ENCODE results near the gene GAS6. TPM values are rescaled to one million over a fixed set of nuclear protein-coding genes. Genes with fewer than 3 reads are reported as not detected.

GAS6 gene
- total RNA-seq, 1 experiment from 2014 or later = 93.8 TPM

DNA sequence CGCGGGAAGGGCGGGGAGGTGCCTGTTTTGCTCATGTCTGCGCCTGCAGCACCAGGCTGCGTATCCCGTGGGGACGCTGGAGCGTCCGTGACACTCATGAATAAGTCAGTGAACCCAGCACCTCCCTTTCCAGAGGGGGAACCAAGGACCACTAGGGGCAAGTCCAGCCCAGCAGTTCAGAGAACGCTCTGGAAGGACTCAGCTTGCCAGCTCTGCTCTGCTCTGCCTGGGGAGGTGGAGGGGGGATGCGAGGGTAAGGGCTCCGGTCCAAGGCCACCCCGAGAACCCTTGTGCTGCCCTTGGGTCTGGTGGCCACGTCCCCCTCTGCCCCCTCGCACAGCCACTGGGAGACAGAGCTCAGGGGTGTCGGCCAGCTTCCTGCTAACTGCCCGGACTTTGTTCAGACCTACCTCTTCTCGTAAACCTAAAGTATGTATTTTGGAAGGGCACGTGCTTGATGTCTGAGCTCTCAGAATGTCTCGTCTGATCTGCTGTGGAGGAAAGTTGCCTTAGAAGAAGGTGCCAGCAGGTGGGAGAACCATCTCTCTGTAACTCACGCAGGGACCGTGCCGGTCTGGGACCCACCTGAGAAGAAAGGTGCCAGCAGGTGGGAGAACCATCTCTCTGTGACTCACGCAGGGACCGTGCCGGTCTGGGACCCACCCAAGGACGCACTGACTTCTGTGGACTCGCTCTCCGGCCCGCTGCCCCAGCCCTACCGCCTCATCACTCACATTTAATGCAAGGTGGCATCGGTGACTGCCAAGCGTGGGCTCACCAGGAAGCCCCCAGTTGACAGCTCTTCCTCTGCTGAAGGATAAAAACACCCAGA is 70.8 kb downstream of the GAS6 start:
- ChIA-PET CTCF (interaction anchor here (0.7 kb wide), 1 partner anchor 513 kb away, joined by 3 read pairs; no protein-coding TSS in a partner anchor), POLR2A (ENCODE audit: unreplicated experiment) (interaction anchor here (0.7 kb wide), 1 partner anchor 51 kb away, joined by 7 read pairs; no protein-coding TSS in a partner anchor)
- H3K27me3 ChIP-seq (ENCODE audit: insufficient read depth, low read depth) = peaks cover 59% of the 10 kb centered on the region
- no peak overlapping the region for H3K27ac ChIP-seq
- intact Hi-C loops (cut with micrococcal nuclease; ENCODE audit: unreplicated experiment) = no loop called here
- no peak for DNase-seq
- no peak overlapping the region for H3K4me3 ChIP-seq
- no peaks in the 10 kb centered on the region for H4K20me1 ChIP-seq (ENCODE audit: insufficient read depth)
- TF ChIP-seq EZH2 (IDR thresholded peaks at IDR 0.05; ENCODE audit: low read depth) (no peak), CTCF (conservative IDR thresholded peaks at IDR 0.05) (no peak)
- H3F3A ChIP-seq (ENCODE audit: insufficient read depth, low read depth) = 0 out of 2 replicates have a peak, but pooled peaks cover 5% of the 10 kb centered on the region
- H3K9me3 ChIP-seq (ENCODE audit: insufficient read depth, low read depth) = no peaks in the 10 kb centered on the region
- no peaks in the 10 kb centered on the region for H3K36me3 ChIP-seq (ENCODE audit: low read depth)
- no TSS peak for BruUV-seq (replicated peaks)
- no peaks in the 10 kb centered on the region for H3K79me2 ChIP-seq (ENCODE audit: low read depth)
- no peak overlapping the region for H3K4me2 ChIP-seq
- no peaks in the 10 kb centered on the region for H3K9me2 ChIP-seq (ENCODE audit: insufficient read depth)
- H3K4me1 ChIP-seq (replicated peaks; ENCODE audit: insufficient read depth) = no peaks in the 10 kb centered on the region
- no peak overlapping the region for H2AFZ ChIP-seq

- no peak overlapping the region for H3K4me3 ChIP-seq
- BruUV-seq (replicated peaks) = no TSS peak
- no peaks in the 10 kb centered on the region for H3K79me2 ChIP-seq (ENCODE audit: low read depth)
- no peaks in the 10 kb centered on the region for H3K4me1 ChIP-seq (replicated peaks; ENCODE audit: insufficient read depth)
- no peak overlapping the region for H3K4me2 ChIP-seq
- H2AFZ ChIP-seq = no peak overlapping the region
- DNase-seq = no peak
- no peak overlapping the region for H3K27ac ChIP-seq
- TF ChIP-seq EZH2 (IDR thresholded peaks at IDR 0.05; ENCODE audit: low read depth) (no peak), CTCF (conservative IDR thresholded peaks at IDR 0.05) (no peak)
- intact Hi-C loops (cut with micrococcal nuclease; ENCODE audit: unreplicated experiment) = no loop called here
- H3K36me3 ChIP-seq (ENCODE audit: low read depth) = no peaks in the 10 kb centered on the region
- no peaks in the 10 kb centered on the region for H3K9me2 ChIP-seq (ENCODE audit: insufficient read depth)
- H3F3A ChIP-seq (ENCODE audit: insufficient read depth, low read depth) = 0 out of 2 replicates have a peak, but pooled peaks cover 5% of the 10 kb centered on the region
- no peaks in the 10 kb centered on the region for H3K9me3 ChIP-seq (ENCODE audit: insufficient read depth, low read depth)
- no peaks in the 10 kb centered on the region for H4K20me1 ChIP-seq (ENCODE audit: insufficient read depth)
- ChIA-PET POLR2A (ENCODE audit: unreplicated experiment) (no interaction called here), CTCF (no interaction called here)
- peaks cover 56% of the 10 kb centered on the region for H3K27me3 ChIP-seq (ENCODE audit: insufficient read depth, low read depth)
Observed at GRCh38 chr13:113792236-113792770, 71.6 kb downstream of the GAS6 start.

GRCh38 chr13:113791761-113792160 is 72.1 kb downstream of the GAS6 start:
- no peak for TF ChIP-seq EZH2 (IDR thresholded peaks at IDR 0.05; ENCODE audit: low read depth)
- TF ChIP-seq CTCF (conservative IDR thresholded peaks at IDR 0.05) = no peak
- Histone ChIP-seq H3K27me3 (ENCODE audit: insufficient read depth, low read depth) (peaks cover 56% of the 10 kb centered on the region), H3F3A (ENCODE audit: insufficient read depth, low read depth) (0 out of 2 replicates have a peak, but pooled peaks cover 5% of the 10 kb centered on the region), H3K79me2 (ENCODE audit: low read depth) (no peaks in the 10 kb centered on the region), H3K4me2 (no peak overlapping the region), H3K4me1 (replicated peaks; ENCODE audit: insufficient read depth) (no peaks in the 10 kb centered on the region), H3K4me3 (no peak overlapping the region), H3K36me3 (ENCODE audit: low read depth) (no peaks in the 10 kb centered on the region), H3K9me3 (ENCODE audit: insufficient read depth, low read depth) (no peaks in the 10 kb centered on the region), H3K27ac (no peak overlapping the region), H2AFZ (no peak overlapping the region), H4K20me1 (ENCODE audit: insufficient read depth) (no peaks in the 10 kb centered on the region), H3K9me2 (ENCODE audit: insufficient read depth) (no peaks in the 10 kb centered on the region)
- ChIA-PET POLR2A (ENCODE audit: unreplicated experiment) (no interaction called here), CTCF (no interaction called here)
- DNase-seq = no peak
- BruUV-seq (replicated peaks) = no TSS peak
- intact Hi-C loops (cut with micrococcal nuclease; ENCODE audit: unreplicated experiment) = no loop called here

All from PC-9 (cell line).